HEK293 (cell line): Measurements from ENCODE around the gene NFE2L1.
"Not testable (repeated sequence)": the region's sequence is repeated elsewhere in the genome, so short reads cannot be mapped to it uniquely, and the experiment has no call there.

ENCODE experiments used
- CTCF ChIA-PET: fragments of 350-600 bp; formaldehyde crosslinking; extraction: SDS; loops from one replicate; lab custom pipeline; 2021; ENCODE audit warnings: antibody characterized with exemption; lab: Yijun Ruan, JAX
- POLR2A ChIA-PET: fragments of 300-600 bp; formaldehyde crosslinking; extraction: SDS; loops from one replicate; lab custom pipeline; 2020; ENCODE audit warnings: antibody characterized with exemption, inconsistent platforms; lab: Yijun Ruan, JAX
- H3K27ac ChIP-seq: fragments of 200-500 bp; sonication (Bioruptor generic); 2 replicates; pipeline ENCODE4 v1.5.1; 2014; ENCODE audit warnings: low read depth, low read length, control low read depth, inconsistent platforms; ENCODE audit errors: extremely low read depth
- H3K36me3 ChIP-seq, 2 experiments: fragments of 200-500 bp in 1 of 2; sonication (Bioruptor generic) in 1 of 2; 1 replicate in 1 of 2; 2 replicates in 1 of 2; pipeline ENCODE4 v1.5.1; 2014 to 2017; ENCODE audit warnings: inconsistent platforms in 2 of 2, low read length in 2 of 2; ENCODE audit not compliant: control insufficient read depth in 2 of 2, insufficient read depth in 1 of 2
- H3K4me1 ChIP-seq: fragments of 200-500 bp; sonication (Bioruptor generic); 2 replicates; pipeline ENCODE4 v1.5.1; 2014; ENCODE audit warnings: mild to moderate bottlenecking, low read length, inconsistent platforms; ENCODE audit not compliant: control insufficient read depth, insufficient read depth
- H3K4me3 ChIP-seq: 2 replicates; pipeline ENCODE4 v1.5.1; 2011; ENCODE audit warnings: low read depth, mild to moderate bottlenecking, control low read depth, low read length, moderate library complexity
- H3K9me3 ChIP-seq: fragments of 200-500 bp; sonication (Bioruptor generic); 2 replicates; pipeline ENCODE4 v1.5.1; 2014; ENCODE audit warnings: low read depth, low read length, inconsistent platforms; ENCODE audit not compliant: control insufficient read depth, insufficient read depth
- KLF10 ChIP-seq: fragments of 450-650 bp; IDR thresholded peaks from 2 replicates; pipeline ENCODE4 v1.5.1; 2018; ENCODE audit warnings: missing biosample characterization, mild to moderate bottlenecking, missing genetic modification characterization
- MYNN ChIP-seq: fragments of 450-650 bp; formaldehyde crosslinking; IDR thresholded peaks from 2 replicates; pipeline ENCODE4 v1.5.1; 2016; ENCODE audit warnings: missing biosample characterization, missing genetic modification characterization, borderline replicate concordance
- PRDM1 ChIP-seq: fragments of 450-650 bp; formaldehyde crosslinking; IDR thresholded peaks from 2 replicates; pipeline ENCODE4; 2016; ENCODE audit warnings: missing biosample characterization, missing genetic modification characterization
- ZFP3 ChIP-seq: fragments of 450-650 bp; formaldehyde crosslinking; IDR thresholded peaks from 2 replicates; pipeline ENCODE4 v1.5.1; 2016; ENCODE audit warnings: low read depth, missing biosample characterization, missing genetic modification characterization
- ZNF121 ChIP-seq: fragments of 450-650 bp; formaldehyde crosslinking; IDR thresholded peaks from 2 replicates; pipeline ENCODE4 v1.5.1; 2016; ENCODE audit warnings: missing biosample characterization, missing genetic modification characterization
- ZNF362 ChIP-seq: fragments of 450-650 bp; formaldehyde crosslinking; IDR thresholded peaks from 2 replicates; pipeline ENCODE4 v1.5.1; 2016; ENCODE audit warnings: missing biosample characterization, missing genetic modification characterization
- ZNF510 ChIP-seq: fragments of 450-650 bp; formaldehyde crosslinking; IDR thresholded peaks from 2 replicates; pipeline ENCODE4 v1.5.1; 2018; ENCODE audit warnings: mild to moderate bottlenecking, missing genetic modification characterization, missing biosample characterization; ENCODE audit not compliant: insufficient replicate concordance
- ZNF549 ChIP-seq: fragments of 450-650 bp; IDR thresholded peaks from 2 replicates; pipeline ENCODE4 v1.5.1; 2018; ENCODE audit warnings: missing biosample characterization, missing genetic modification characterization, mild to moderate bottlenecking, inconsistent platforms, moderate library complexity
- ZNF560 ChIP-seq: fragments of 450-650 bp; formaldehyde crosslinking; IDR thresholded peaks from 2 replicates; pipeline ENCODE4 v1.5.1; 2017; ENCODE audit warnings: missing biosample characterization, missing genetic modification characterization, borderline replicate concordance
- ZNF623 ChIP-seq: fragments of 450-650 bp; formaldehyde crosslinking; IDR thresholded peaks from 2 replicates; pipeline ENCODE4 v1.5.1; 2016; ENCODE audit warnings: missing biosample characterization, missing genetic modification characterization
- ZNF664 ChIP-seq: fragments of 450-650 bp; formaldehyde crosslinking; IDR thresholded peaks from 2 replicates; pipeline ENCODE4 v1.5.1; 2016; ENCODE audit warnings: missing biosample characterization, missing genetic modification characterization
- TF ChIP-seq, protein P1 (sequence below): fragments of 450-650 bp; formaldehyde crosslinking; IDR thresholded peaks from 2 replicates; pipeline ENCODE4 v1.5.0; 2017; ENCODE audit warnings: missing biosample characterization, missing genetic modification characterization, borderline replicate concordance

NFE2L1 gene

GRCh38 chr17:48077152-48077551 is 29.0 kb downstream of the NFE2L1 start:
- H3K4me1 ChIP-seq, H3K9me3 ChIP-seq: not testable (repeated sequence)
- POLR2A ChIA-PET: interaction anchor here (0.6 to 1.8 kb wide), 4 partner anchors 12 to 410 kb away, joined by 3 to 5 read pairs (median 4); partner anchors contain the start of genes NFE2L1 and SNX11
- peak; percentile 83; the same call in 1 of the 2 replicates for TF ChIP-seq ZNF362 (tag by site-specific recombination)
- peak; percentile 80 for TF ChIP-seq ZNF121 (tag by site-specific recombination)
- TF ChIP-seq, all 188 proteins: peak for 2; not testable (repeated sequence) for 186
- not testable (repeated sequence) for H3K4me3 ChIP-seq, H3K27ac ChIP-seq
- H3K36me3 ChIP-seq: peaks cover 47 to 48% of the 10 kb centered on the region in 2 experiments
- CTCF ChIA-PET: interaction anchor here (0.6 to 10.4 kb wide), 6 partner anchors 18 to 281 kb away, joined by 3 to 197 read pairs (median 6); no protein-coding TSS in a partner anchor

DNA sequence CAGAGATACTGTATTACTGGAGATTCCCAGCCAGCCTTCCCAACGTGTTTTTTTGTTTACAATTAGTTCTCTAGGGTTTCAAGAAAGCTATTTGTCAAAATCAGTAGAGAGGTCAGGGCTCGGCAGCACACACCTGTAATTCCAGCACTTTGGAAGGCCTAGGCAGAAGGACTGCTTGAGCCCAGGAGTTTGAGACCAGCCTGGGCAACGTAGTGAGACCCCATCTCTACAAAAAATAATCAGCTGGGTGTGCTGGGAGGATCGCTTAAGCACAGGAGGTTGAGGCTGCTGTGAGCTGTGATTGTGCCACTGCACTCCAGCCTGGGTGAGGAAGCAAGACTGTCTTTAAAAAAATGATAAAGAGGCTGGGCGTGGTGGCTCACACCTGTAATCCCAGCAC is 33.7 kb downstream of the NFE2L1 start:
- Histone ChIP-seq H3K9me3 (no peaks in the 10 kb centered on the region), H3K4me1 (peaks cover 18% of the 10 kb centered on the region), H3K27ac (no peak overlapping the region), H3K36me3 (peaks cover 2 to 6% of the 10 kb centered on the region in 2 experiments), H3K4me3 (no peak overlapping the region)
- TF ChIP-seq ZFP3 (tag by site-specific recombination): no peak
- TF ChIP-seq ZNF121 (tag by site-specific recombination): peak; percentile 95
- CTCF ChIA-PET: interaction anchor here (0.6 to 10.4 kb wide), 9 partner anchors 15 to 448 kb away, joined by 3 to 197 read pairs (median 18); no protein-coding TSS in a partner anchor
- POLR2A ChIA-PET: interaction anchor here (0.8 to 0.9 kb wide), 2 partner anchors 18 to 34 kb away, joined by 3 read pairs; partner anchors contain the start of gene NFE2L1

- Histone ChIP-seq H3K36me3 (no peaks in the 10 kb centered on the region; a peak in 1 of 3 replicates), H3K4me1 (peaks cover 18% of the 10 kb centered on the region), H3K9me3 (no peaks in the 10 kb centered on the region), H3K27ac (no peak overlapping the region), H3K4me3 (no peak overlapping the region)
- TF ChIP-seq, protein P1, sequence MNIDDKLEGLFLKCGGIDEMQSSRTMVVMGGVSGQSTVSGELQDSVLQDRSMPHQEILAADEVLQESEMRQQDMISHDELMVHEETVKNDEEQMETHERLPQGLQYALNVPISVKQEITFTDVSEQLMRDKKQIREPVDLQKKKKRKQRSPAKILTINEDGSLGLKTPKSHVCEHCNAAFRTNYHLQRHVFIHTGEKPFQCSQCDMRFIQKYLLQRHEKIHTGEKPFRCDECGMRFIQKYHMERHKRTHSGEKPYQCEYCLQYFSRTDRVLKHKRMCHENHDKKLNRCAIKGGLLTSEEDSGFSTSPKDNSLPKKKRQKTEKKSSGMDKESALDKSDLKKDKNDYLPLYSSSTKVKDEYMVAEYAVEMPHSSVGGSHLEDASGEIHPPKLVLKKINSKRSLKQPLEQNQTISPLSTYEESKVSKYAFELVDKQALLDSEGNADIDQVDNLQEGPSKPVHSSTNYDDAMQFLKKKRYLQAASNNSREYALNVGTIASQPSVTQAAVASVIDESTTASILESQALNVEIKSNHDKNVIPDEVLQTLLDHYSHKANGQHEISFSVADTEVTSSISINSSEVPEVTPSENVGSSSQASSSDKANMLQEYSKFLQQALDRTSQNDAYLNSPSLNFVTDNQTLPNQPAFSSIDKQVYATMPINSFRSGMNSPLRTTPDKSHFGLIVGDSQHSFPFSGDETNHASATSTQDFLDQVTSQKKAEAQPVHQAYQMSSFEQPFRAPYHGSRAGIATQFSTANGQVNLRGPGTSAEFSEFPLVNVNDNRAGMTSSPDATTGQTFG: no peak
- TF ChIP-seq ZNF664: peak; percentile 80; the same call in 1 of the 2 replicates
- ChIA-PET CTCF (interaction anchor here (1.0 to 3.4 kb wide), 5 partner anchors 11 to 58 kb away, joined by 3 to 16 read pairs (median 9); no protein-coding TSS in a partner anchor), POLR2A (interaction anchor here (1.2 to 1.9 kb wide), 2 partner anchors 13 to 36 kb away, joined by 3 to 5 read pairs; partner anchors contain the start of gene NFE2L1)
These were observed 36.8 kb downstream of the NFE2L1 start for GRCh38 chr17:48084932-48085331.

GRCh38 chr17:48093341-48094045 is 45.3 kb downstream of the NFE2L1 start:
- Histone ChIP-seq H3K36me3 (peaks cover 22 to 32% of the 10 kb centered on the region in 2 experiments), H3K9me3 (no peaks in the 10 kb centered on the region), H3K27ac (no peak overlapping the region), H3K4me3 (no peak overlapping the region), H3K4me1 (peaks cover 8% of the 10 kb centered on the region)
- no peak for TF ChIP-seq ZNF623 (tag by site-specific recombination)
- TF ChIP-seq PRDM1 (tag by site-specific recombination): peak; percentile 54
- POLR2A ChIA-PET: interaction anchor here (0.7 kb wide), 2 partner anchors 7 to 362 kb away, joined by 4 to 5 read pairs; no protein-coding TSS in a partner anchor
- CTCF ChIA-PET: interaction anchor here (1.4 to 1.5 kb wide), 2 partner anchors 14 to 19 kb away, joined by 4 to 8 read pairs; no protein-coding TSS in a partner anchor

GRCh38 chr17:48095611-48096010 is 47.5 kb downstream of the NFE2L1 start:
- Histone ChIP-seq H3K27ac (no peak overlapping the region), H3K9me3 (no peaks in the 10 kb centered on the region), H3K4me3 (no peak overlapping the region), H3K36me3 (peaks cover 22 to 32% of the 10 kb centered on the region in 2 experiments), H3K4me1 (peaks cover 11% of the 10 kb centered on the region)
- TF ChIP-seq ZNF560 (no peak), ZNF549 (tag by site-specific recombination) (no peak), KLF10 (tag by site-specific recombination) (no peak), ZNF510 (tag by site-specific recombination) (no peak), MYNN (no peak)
- CTCF ChIA-PET: interaction anchor here (0.6 to 4.2 kb wide), 7 partner anchors 9 to 77 kb away, joined by 3 to 31 read pairs (median 9); no protein-coding TSS in a partner anchor
- POLR2A ChIA-PET: no interaction called here
